Trophoblast cell (in vitro differentiated cells and primary cell): Measurements from ENCODE around the gene NFIX.

ENCODE experiments used
- DNase-seq, 2 donors: peaks; one replicate each; pipeline ENCODE4 v3.0.0-alpha.2; 2016
- H2AFZ ChIP-seq: 2 replicates; pipeline ENCODE4 v1.6.1; 2013; ENCODE audit warnings: low read length, moderate library complexity, mild to moderate bottlenecking; ENCODE audit not compliant: insufficient read depth, poor library complexity
- H2AK5ac ChIP-seq: 2 replicates; pipeline ENCODE4 v1.6.1; 2013; ENCODE audit warnings: mild to moderate bottlenecking, low read length
- H2BK120ac ChIP-seq: 2 replicates; pipeline ENCODE4 v1.6.1; 2013; ENCODE audit warnings: low read length, mild to moderate bottlenecking, moderate library complexity; ENCODE audit not compliant: insufficient read depth, poor library complexity
- H2BK12ac ChIP-seq: 2 replicates; pipeline ENCODE4 v1.6.1; 2013; ENCODE audit warnings: mild to moderate bottlenecking, low read length, moderate library complexity
- H2BK5ac ChIP-seq: 2 replicates; pipeline ENCODE4 v1.6.1; 2013; ENCODE audit warnings: low read length, low read depth, moderate library complexity, mild to moderate bottlenecking; ENCODE audit not compliant: poor library complexity
- H3K14ac ChIP-seq: 2 replicates; pipeline ENCODE4 v1.6.1; 2013; ENCODE audit warnings: mild to moderate bottlenecking, low read length
- H3K18ac ChIP-seq: 2 replicates; pipeline ENCODE4 v1.6.1; 2013; ENCODE audit warnings: mild to moderate bottlenecking, low read length
- H3K23ac ChIP-seq: 2 replicates; pipeline ENCODE4 v1.6.1; 2013; ENCODE audit warnings: low read length
- H3K27ac ChIP-seq: 2 replicates; pipeline ENCODE4 v1.5.1; 2013; ENCODE audit warnings: low read depth, mild to moderate bottlenecking, inconsistent platforms, low read length, moderate library complexity
- H3K27me3 ChIP-seq: 2 replicates; pipeline ENCODE4 v1.6.1; 2013; ENCODE audit warnings: inconsistent platforms, mild to moderate bottlenecking, low read length, moderate library complexity; ENCODE audit not compliant: insufficient read depth
- H3K36me3 ChIP-seq, 2 experiments: 1 replicate in 1 of 2; 2 replicates in 1 of 2; pipeline ENCODE4 v1.6.1; 2013; ENCODE audit warnings: low read length in 2 of 2, mild to moderate bottlenecking in 2 of 2, moderate library complexity in 1 of 2; ENCODE audit not compliant: insufficient read depth in 2 of 2, control insufficient read depth in 1 of 2
- H3K4ac ChIP-seq: 2 replicates; pipeline ENCODE4 v1.6.1; 2013; ENCODE audit warnings: low read depth, mild to moderate bottlenecking, low read length, moderate library complexity
- H3K4me1 ChIP-seq, 2 experiments: 1 replicate in 1 of 2; 2 replicates in 1 of 2; pipeline ENCODE4 v1.6.1; 2013; ENCODE audit warnings: low read length in 2 of 2, mild to moderate bottlenecking in 2 of 2, moderate library complexity in 1 of 2; ENCODE audit not compliant: insufficient read depth in 2 of 2, control insufficient read depth in 1 of 2
- H3K4me2 ChIP-seq: 2 replicates; pipeline ENCODE4 v1.6.1; 2013; ENCODE audit warnings: inconsistent platforms, mild to moderate bottlenecking, low read length, moderate library complexity
- H3K4me3 ChIP-seq: 2 replicates; pipeline ENCODE4 v1.5.1; 2013; ENCODE audit warnings: mild to moderate bottlenecking, low read depth, low read length, inconsistent platforms
- H3K79me1 ChIP-seq: one replicate; pipeline ENCODE4 v1.6.1; 2013; ENCODE audit warnings: low read length
- H3K79me2 ChIP-seq: 2 replicates; pipeline ENCODE4 v1.6.1; 2013; ENCODE audit warnings: low read length, mild to moderate bottlenecking; ENCODE audit not compliant: control insufficient read depth, insufficient read depth, poor library complexity
- H3K9ac ChIP-seq: 2 replicates; pipeline ENCODE4 v1.6.1; 2013; ENCODE audit warnings: mild to moderate bottlenecking, low read length
- H3K9me3 ChIP-seq: 2 replicates; pipeline ENCODE4 v1.6.1; 2013; ENCODE audit warnings: low read depth, mild to moderate bottlenecking, control low read depth, inconsistent platforms, low read length; ENCODE audit not compliant: insufficient read depth
- H4K12ac ChIP-seq: 2 replicates; pipeline ENCODE4 v1.6.1; 2013; ENCODE audit warnings: low read depth, mild to moderate bottlenecking, low read length, moderate library complexity
- H4K8ac ChIP-seq: 2 replicates; pipeline ENCODE4 v1.6.1; 2013; ENCODE audit warnings: low read depth, mild to moderate bottlenecking, low read length, moderate library complexity
- H4K91ac ChIP-seq: one replicate; pipeline ENCODE4 v1.6.1; 2013; ENCODE audit warnings: low read depth, mild to moderate bottlenecking, low read length, moderate library complexity
- WGBS: extraction: QIAGEN DNeasy Blood & Tissue Kit; methylation state at CpG from one replicate; pipeline ENCODE4 v1.1.7; 2013; ENCODE audit warnings: missing lambda C conversion rate; ENCODE audit not compliant: insufficient read length, insufficient coverage; ENCODE audit errors: extremely low coverage; 5-methylcytosine and 5-hydroxymethylcytosine counted together

Gene NFIX

GRCh38 chr19:13022111-13022858, 27.0 kb downstream of the NFIX start:
- Histone ChIP-seq H3K9ac (no peak overlapping the region), H2AK5ac (no peak overlapping the region), H4K8ac (no peak overlapping the region), H3K79me1 (no peaks in the 10 kb centered on the region), H4K91ac (no peak overlapping the region), H3K4me3 (no peak overlapping the region), H3K36me3 (no peaks in the 10 kb centered on the region), H3K14ac (no peak overlapping the region), H4K12ac (no peak overlapping the region), H3K18ac (no peak overlapping the region), H3K79me2 (no peaks in the 10 kb centered on the region), H3K9me3 (peaks cover 2% of the 10 kb centered on the region), H3K4me2 (no peak overlapping the region), H3K4me1 (no peaks in the 10 kb centered on the region), H2AFZ (no peak overlapping the region), H2BK120ac (no peak overlapping the region), H3K27me3 (peaks cover 88% of the 10 kb centered on the region), H2BK12ac (no peak overlapping the region), H2BK5ac (no peak overlapping the region), H3K4ac (no peak overlapping the region), H3K27ac (no peak overlapping the region), H3K23ac (no peak overlapping the region)
- no peak for DNase-seq
- no CpG with 5 or more reads among the region's 22 CpGs for WGBS

- Histone ChIP-seq H2BK12ac (no peak overlapping the region), H3K4ac (no peak overlapping the region), H2AK5ac (no peak overlapping the region), H3K27ac (no peak overlapping the region), H3K4me3 (no peak overlapping the region), H3K14ac (no peak overlapping the region), H4K8ac (no peak overlapping the region), H4K12ac (no peak overlapping the region), H3K79me2 (no peaks in the 10 kb centered on the region), H3K27me3 (peaks cover 88% of the 10 kb centered on the region), H3K4me1 (no peaks in the 10 kb centered on the region), H3K18ac (no peak overlapping the region), H3K79me1 (no peaks in the 10 kb centered on the region), H3K23ac (no peak overlapping the region), H3K36me3 (no peaks in the 10 kb centered on the region), H4K91ac (no peak overlapping the region), H2AFZ (no peak overlapping the region), H3K9me3 (peaks cover 2% of the 10 kb centered on the region), H2BK5ac (no peak overlapping the region), H3K9ac (no peak overlapping the region), H2BK120ac (no peak overlapping the region), H3K4me2 (no peak overlapping the region)
- no CpG with 5 or more reads among the region's 30 CpGs for WGBS
- no peak for DNase-seq
These were observed 27.8 kb downstream of the NFIX start for GRCh38 chr19:13022859-13023636.

- DNase-seq = no peak
- H3K4me2 ChIP-seq = no peak overlapping the region
- no peak overlapping the region for H2AFZ ChIP-seq
- H4K12ac ChIP-seq = no peak overlapping the region
- H2BK5ac ChIP-seq = no peak overlapping the region
- H3K9ac ChIP-seq = no peak overlapping the region
- H3K79me1 ChIP-seq = no peaks in the 10 kb centered on the region
- H3K36me3 ChIP-seq = no peaks in the 10 kb centered on the region
- H3K4me3 ChIP-seq = no peak overlapping the region
- peaks cover 89% of the 10 kb centered on the region for H3K27me3 ChIP-seq
- H3K9me3 ChIP-seq = peaks cover 2% of the 10 kb centered on the region
- no peak overlapping the region for H3K18ac ChIP-seq
- H4K8ac ChIP-seq = no peak overlapping the region
- H2AK5ac ChIP-seq = no peak overlapping the region
- no CpG with 5 or more reads among the region's 8 CpGs for WGBS
- H3K4me1 ChIP-seq = no peaks in the 10 kb centered on the region
- H2BK120ac ChIP-seq = no peak overlapping the region
- H4K91ac ChIP-seq = no peak overlapping the region
- no peak overlapping the region for H3K14ac ChIP-seq
- H3K23ac ChIP-seq = no peak overlapping the region
- no peak overlapping the region for H3K4ac ChIP-seq
- no peak overlapping the region for H2BK12ac ChIP-seq
- H3K79me2 ChIP-seq = no peaks in the 10 kb centered on the region
- no peak overlapping the region for H3K27ac ChIP-seq
These were observed 28.4 kb downstream of the NFIX start for GRCh38 chr19:13023656-13024055.

DNA sequence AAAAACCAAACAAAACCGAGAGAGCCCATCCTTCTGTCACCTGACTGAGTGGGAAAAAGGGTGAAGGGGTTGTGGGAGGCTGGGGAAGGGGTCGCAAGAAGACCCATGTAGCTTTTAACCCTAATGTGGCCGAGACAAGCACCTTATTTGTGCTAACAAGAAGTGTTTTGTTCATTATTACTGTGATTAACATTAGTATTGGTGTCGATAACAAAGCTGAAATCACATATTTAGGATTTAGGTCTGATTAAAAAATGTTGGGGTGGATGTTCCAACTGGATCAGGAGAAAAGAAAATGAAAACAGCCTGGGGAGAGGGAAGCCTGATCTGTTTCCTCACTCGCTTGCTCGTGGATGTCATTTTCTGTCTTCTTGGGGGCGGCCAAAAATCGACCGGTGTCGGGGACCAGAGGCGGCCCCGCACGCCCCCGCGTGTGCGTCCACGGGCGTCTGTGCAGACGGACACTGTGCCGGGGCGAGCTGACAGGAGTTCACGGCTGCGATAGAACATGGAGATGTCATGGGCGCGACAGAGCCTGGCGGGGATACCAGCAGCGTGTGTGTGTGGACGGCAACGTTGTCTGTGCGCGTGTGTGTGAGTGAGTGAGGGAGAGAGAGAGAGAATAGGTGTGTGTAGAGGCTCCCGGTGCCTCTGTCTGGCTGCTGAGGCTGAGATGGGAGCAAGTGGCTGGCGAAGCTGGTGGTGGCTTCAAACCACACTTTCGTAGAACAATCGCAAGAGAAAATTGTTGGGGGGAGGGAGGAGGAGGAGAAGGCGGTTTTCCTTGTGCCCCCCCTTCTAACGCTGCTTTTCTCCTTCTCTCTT, 29.1 kb downstream of the NFIX start:
- H4K8ac ChIP-seq = no peak overlapping the region
- no peaks in the 10 kb centered on the region for H3K36me3 ChIP-seq
- H2AFZ ChIP-seq = no peak overlapping the region
- DNase-seq = no peak
- H2AK5ac ChIP-seq = no peak overlapping the region
- H3K4me1 ChIP-seq = no peaks in the 10 kb centered on the region
- no peak overlapping the region for H2BK12ac ChIP-seq
- H4K12ac ChIP-seq = no peak overlapping the region
- no peak overlapping the region for H3K27ac ChIP-seq
- no peak overlapping the region for H2BK5ac ChIP-seq
- H3K18ac ChIP-seq = no peak overlapping the region
- no CpG with 5 or more reads among the region's 37 CpGs for WGBS
- no peaks in the 10 kb centered on the region for H3K79me2 ChIP-seq
- H3K9ac ChIP-seq = no peak overlapping the region
- peaks cover 2% of the 10 kb centered on the region for H3K9me3 ChIP-seq
- H3K27me3 ChIP-seq = peaks cover 86% of the 10 kb centered on the region
- no peak overlapping the region for H3K23ac ChIP-seq
- no peak overlapping the region for H2BK120ac ChIP-seq
- no peak overlapping the region for H3K14ac ChIP-seq
- H3K4me3 ChIP-seq = no peak overlapping the region
- H4K91ac ChIP-seq = no peak overlapping the region
- H3K4me2 ChIP-seq = no peak overlapping the region
- no peak overlapping the region for H3K4ac ChIP-seq
- H3K79me1 ChIP-seq = no peaks in the 10 kb centered on the region
